DND-41 (cell line): ENCODE data around the gene CCDC63.

Experiments used
- ATAC-seq: fragments of 200-7000 bp; cut with Tn5 transposase; 3 replicates; pipeline ENCODE4 v1.9.1; 2021; ENCODE audit warnings: low read depth; ENCODE audit not compliant: insufficient read depth
- DNase-seq: peaks from one replicate; pipeline ENCODE4 v3.0.0-alpha.2; 2020
- H2AFZ ChIP-seq: 2 replicates; pipeline ENCODE4 v1.6.0; 2012; ENCODE audit warnings: low read depth, low read length
- H3K27ac ChIP-seq: 2 replicates; pipeline ENCODE4 v1.5.1; 2012; ENCODE audit warnings: low read length, inconsistent platforms
- H3K27me3 ChIP-seq: fragments of 200-600 bp; sonication (generic); 2 replicates; pipeline ENCODE4 v1.6.0; 2012; ENCODE audit warnings: low read length, mild to moderate bottlenecking, inconsistent platforms; ENCODE audit not compliant: insufficient read depth, poor library complexity
- H3K36me3 ChIP-seq: 2 replicates; pipeline ENCODE4 v1.5.1; 2012; ENCODE audit warnings: low read length, inconsistent platforms; ENCODE audit not compliant: insufficient read depth
- H3K4me1 ChIP-seq: 2 replicates; pipeline ENCODE4 v1.5.1; 2012; ENCODE audit warnings: mild to moderate bottlenecking, low read length; ENCODE audit not compliant: insufficient read depth
- H3K4me2 ChIP-seq: 2 replicates; pipeline ENCODE4 v1.6.0; 2012; ENCODE audit warnings: mild to moderate bottlenecking, moderate library complexity, low read length, inconsistent platforms; ENCODE audit not compliant: insufficient read depth
- H3K4me3 ChIP-seq, 2 experiments: fragments of 200-600 bp in 1 of 2; shearing (Covaris generic) in 1 of 2; 2 replicates each; pipeline ENCODE4 v1.5.1; 2012 to 2016; ENCODE audit warnings: inconsistent platforms in 2 of 2, low read length in 2 of 2, mild to moderate bottlenecking in 2 of 2, low read depth in 1 of 2, moderate library complexity in 1 of 2
- H3K79me2 ChIP-seq: 2 replicates; pipeline ENCODE4 v1.6.0; 2012; ENCODE audit warnings: low read length, inconsistent platforms; ENCODE audit not compliant: insufficient read depth
- H3K9ac ChIP-seq: 2 replicates; pipeline ENCODE4 v1.6.0; 2012; ENCODE audit warnings: low read depth, mild to moderate bottlenecking, inconsistent platforms, low read length, moderate library complexity
- H3K9me3 ChIP-seq: 2 replicates; pipeline ENCODE4 v1.5.1; 2012; ENCODE audit warnings: low read length, moderate library complexity, mild to moderate bottlenecking, inconsistent platforms; ENCODE audit not compliant: insufficient read depth, severe bottlenecking
- H4K20me1 ChIP-seq: 2 replicates; pipeline ENCODE4 v1.6.0; 2012; ENCODE audit warnings: low read length; ENCODE audit not compliant: insufficient read depth
- CTCF ChIP-seq: IDR thresholded peaks from 2 replicates; pipeline ENCODE4 v1.5.1; 2012; ENCODE audit warnings: borderline replicate concordance, low read length, moderate library complexity, mild to moderate bottlenecking; ENCODE audit not compliant: poor library complexity, severe bottlenecking; ENCODE audit errors: extremely low read depth
- EZH2 ChIP-seq: IDR thresholded peaks from 3 replicates; pipeline ENCODE4 v1.6.1; 2012; ENCODE audit warnings: borderline replicate concordance, low read depth, mild to moderate bottlenecking, moderate library complexity, low read length, inconsistent platforms; ENCODE audit not compliant: severe bottlenecking

CCDC63 gene

GRCh38 chr12:110872100-110872499 is 25.3 kb downstream of the CCDC63 start:
- Histone ChIP-seq H3K27me3 (no peaks in the 10 kb centered on the region), H3K4me3 (no peak overlapping the region), H3K4me1 (no peaks in the 10 kb centered on the region), H3K9ac (no peak overlapping the region), H4K20me1 (no peaks in the 10 kb centered on the region), H3K9me3 (peaks cover 3% of the 10 kb centered on the region), H3K4me2 (no peak overlapping the region), H2AFZ (no peak overlapping the region), H3K36me3 (no peaks in the 10 kb centered on the region), H3K27ac (no peak overlapping the region), H3K79me2 (no peaks in the 10 kb centered on the region)
- TF ChIP-seq CTCF (no peak), EZH2 (no peak)
- DNase-seq: no peak
- ATAC-seq: no peak

GRCh38 chr12:110874351-110874750 is 27.6 kb downstream of the CCDC63 start:
- DNase-seq: no peak
- ATAC-seq: no peak
- Histone ChIP-seq H3K9ac (no peak overlapping the region), H3K9me3 (peaks cover under 1% of the 10 kb centered on the region), H4K20me1 (no peaks in the 10 kb centered on the region), H3K79me2 (no peaks in the 10 kb centered on the region), H3K27ac (no peak overlapping the region), H3K4me3 (no peak overlapping the region), H2AFZ (no peak overlapping the region), H3K4me2 (no peak overlapping the region), H3K36me3 (no peaks in the 10 kb centered on the region), H3K4me1 (no peaks in the 10 kb centered on the region), H3K27me3 (no peaks in the 10 kb centered on the region)
- TF ChIP-seq EZH2 (no peak), CTCF (no peak)

- H3K9me3 ChIP-seq: no peaks in the 10 kb centered on the region
- H2AFZ ChIP-seq: no peak overlapping the region
- no peaks in the 10 kb centered on the region for H4K20me1 ChIP-seq
- no peaks in the 10 kb centered on the region for H3K36me3 ChIP-seq
- H3K79me2 ChIP-seq: no peaks in the 10 kb centered on the region
- H3K4me3 ChIP-seq: no peak overlapping the region
- no peak overlapping the region for H3K27ac ChIP-seq
- ATAC-seq (no peak), DNase-seq (no peak)
- no peak overlapping the region for H3K9ac ChIP-seq
- no peak overlapping the region for H3K4me2 ChIP-seq
- H3K4me1 ChIP-seq: no peaks in the 10 kb centered on the region
- no peaks in the 10 kb centered on the region for H3K27me3 ChIP-seq
- TF ChIP-seq CTCF (no peak), EZH2 (no peak)
These were observed 28.0 kb downstream of the CCDC63 start for GRCh38 chr12:110874781-110875180.

- Histone ChIP-seq H3K4me3 (no peak overlapping the region), H3K27ac (no peak overlapping the region), H2AFZ (no peak overlapping the region), H4K20me1 (no peaks in the 10 kb centered on the region), H3K9ac (no peak overlapping the region), H3K27me3 (no peaks in the 10 kb centered on the region), H3K9me3 (no peaks in the 10 kb centered on the region), H3K79me2 (no peaks in the 10 kb centered on the region), H3K4me1 (no peaks in the 10 kb centered on the region), H3K36me3 (no peaks in the 10 kb centered on the region), H3K4me2 (no peak overlapping the region)
- DNase-seq (no peak), ATAC-seq (no peak)
- TF ChIP-seq EZH2 (no peak), CTCF (no peak)
These were observed 33.9 kb downstream of the CCDC63 start for GRCh38 chr12:110880651-110881050.
